Osteoblast (primary cell): ENCODE results near the gene LRRN2. TPM values are rescaled to one million over a fixed set of nuclear protein-coding genes. Genes with fewer than 3 reads are reported as not detected.

ENCODE experiments used
- DNase-seq: peaks from one replicate; pipeline ENCODE4 v3.0.0; 2011; ENCODE audit warnings: low spot score, mixed read lengths; ENCODE audit not compliant: insufficient read length; ENCODE audit errors: missing footprints
- H2AFZ ChIP-seq: 2 replicates; pipeline ENCODE4 v1.6.0; 2011; ENCODE audit warnings: mild to moderate bottlenecking, low read length
- H3K27ac ChIP-seq: 2 replicates; pipeline ENCODE4 v1.5.1; 2011; ENCODE audit warnings: mild to moderate bottlenecking, low read depth, low read length, moderate library complexity
- H3K27me3 ChIP-seq: 2 replicates; pipeline ENCODE4 v1.6.0; 2012; ENCODE audit warnings: mild to moderate bottlenecking, control low read depth, inconsistent platforms, low read length, moderate library complexity; ENCODE audit not compliant: insufficient read depth
- H3K36me3 ChIP-seq: 2 replicates; pipeline ENCODE4 v1.5.1; 2011; ENCODE audit warnings: mild to moderate bottlenecking, low read length, control low read depth, moderate library complexity; ENCODE audit not compliant: insufficient read depth
- H3K4me1 ChIP-seq: 2 replicates; pipeline ENCODE4 v1.5.1; 2011; ENCODE audit warnings: mild to moderate bottlenecking, low read length, control low read depth, moderate library complexity; ENCODE audit not compliant: insufficient read depth
- H3K4me2 ChIP-seq: 2 replicates; pipeline ENCODE4 v1.6.0; 2011; ENCODE audit warnings: mild to moderate bottlenecking, low read length; ENCODE audit not compliant: insufficient read depth
- H3K4me3 ChIP-seq: fragments of 200-600 bp; sonication (generic); 3 replicates; pipeline ENCODE4 v1.5.1; 2012; ENCODE audit warnings: mild to moderate bottlenecking, low read length, inconsistent platforms; ENCODE audit not compliant: insufficient read depth
- H3K79me2 ChIP-seq: 2 replicates; pipeline ENCODE4 v1.6.0; 2012; ENCODE audit warnings: mild to moderate bottlenecking, low read length, control low read depth, inconsistent platforms; ENCODE audit not compliant: insufficient read depth
- H3K9me3 ChIP-seq: 2 replicates; pipeline ENCODE4 v1.5.1; 2011; ENCODE audit warnings: low read depth, low read length, control low read depth
- H4K20me1 ChIP-seq: 2 replicates; pipeline ENCODE4 v1.6.0; 2012; ENCODE audit warnings: mild to moderate bottlenecking, low read length, control low read depth; ENCODE audit not compliant: insufficient read depth
- CTCF ChIP-seq: IDR thresholded peaks from 2 replicates; pipeline ENCODE4 v1.5.1; 2011; ENCODE audit warnings: mild to moderate bottlenecking, low read depth, low read length, moderate library complexity; ENCODE audit errors: extremely low read depth
- total RNA-seq: library from RNA; depleted of rRNA; stranded (reverse); fragments of >200 nt; gene quantifications from 2 replicates; pipeline ENCODE4 v1.2.3, GENCODE V29; 2012

The LRRN2 gene
- total RNA-seq, 1 donor: under 0.01 TPM

GRCh38 chr1:204704794-204705492, 19.4 kb upstream of the LRRN2 start:
- Histone ChIP-seq H4K20me1 (no peaks in the 10 kb centered on the region), H3K79me2 (no peaks in the 10 kb centered on the region), H2AFZ (no peak overlapping the region), H3K27me3 (peaks cover 26% of the 10 kb centered on the region), H3K36me3 (no peaks in the 10 kb centered on the region), H3K27ac (no peak overlapping the region), H3K4me1 (no peaks in the 10 kb centered on the region), H3K9me3 (no peaks in the 10 kb centered on the region), H3K4me3 (no peak overlapping the region), H3K4me2 (no peak overlapping the region)
- TF ChIP-seq CTCF: no peak
- DNase-seq: peak; percentile 10

GRCh38 chr1:204703826-204704612, 18.5 kb upstream of the LRRN2 start:
- Histone ChIP-seq H3K4me2 (no peak overlapping the region), H3K9me3 (no peaks in the 10 kb centered on the region), H3K27ac (no peak overlapping the region), H2AFZ (no peak overlapping the region), H4K20me1 (no peaks in the 10 kb centered on the region), H3K36me3 (no peaks in the 10 kb centered on the region), H3K27me3 (peaks cover 21% of the 10 kb centered on the region), H3K4me1 (no peaks in the 10 kb centered on the region), H3K4me3 (no peak overlapping the region), H3K79me2 (no peaks in the 10 kb centered on the region)
- peak; percentile 35 for DNase-seq
- no peak for TF ChIP-seq CTCF

DNA sequence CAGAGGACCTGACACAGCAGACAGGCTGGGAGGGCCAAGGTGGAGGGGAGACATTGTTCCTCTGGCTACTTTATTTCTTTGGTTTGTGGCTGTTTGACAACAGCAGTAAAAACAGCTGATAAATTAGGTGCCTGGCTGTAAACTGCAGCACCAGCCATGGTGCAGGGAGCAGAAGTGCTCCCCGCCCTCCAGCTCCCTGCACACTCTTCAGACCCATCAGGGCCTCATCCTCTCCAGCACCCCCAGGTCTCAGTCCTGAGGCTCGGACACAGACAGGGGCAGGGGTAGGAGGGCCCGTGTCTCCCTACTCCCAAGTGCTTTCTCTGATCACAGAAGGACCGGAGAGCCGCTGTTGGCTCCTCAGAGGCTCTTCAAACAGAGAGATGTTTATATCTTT, 17.7 kb upstream of the LRRN2 start:
- H3K27me3 ChIP-seq: peaks cover 18% of the 10 kb centered on the region
- H3K27ac ChIP-seq: no peak overlapping the region
- no peak for TF ChIP-seq CTCF

More for the DNA sequence above, 17.7 kb upstream of the LRRN2 start:
- no peaks in the 10 kb centered on the region for H3K4me1 ChIP-seq
- H3K4me2 ChIP-seq: no peak overlapping the region
- H3K79me2 ChIP-seq: no peaks in the 10 kb centered on the region
- no peaks in the 10 kb centered on the region for H4K20me1 ChIP-seq
- H2AFZ ChIP-seq: no peak overlapping the region
- no peak for DNase-seq
- no peak overlapping the region for H3K4me3 ChIP-seq
- H3K36me3 ChIP-seq: no peaks in the 10 kb centered on the region
- H3K9me3 ChIP-seq: no peaks in the 10 kb centered on the region
